HepG2 (cell line): ENCODE results near the gene ITGAE. TPM values are rescaled to one million over a fixed set of nuclear protein-coding genes. Genes with fewer than 3 reads are reported as not detected.
A peak's percentile ranks its signal among the peaks of the same experiment; 100 is the strongest.

Source experiments
- ATF7-NPFF ChIP-seq: sonication (generic); formaldehyde crosslinking; IDR thresholded peaks from 2 replicates; pipeline ENCODE4 v1.8.1; 2023; ENCODE audit warnings: mild to moderate bottlenecking, low read depth, missing genetic modification reagents, moderate library complexity
- CAMTA2 ChIP-seq: sonication (generic); formaldehyde crosslinking; IDR thresholded peaks from 2 replicates; pipeline ENCODE4 v1.4.0; 2020; ENCODE audit warnings: mild to moderate bottlenecking, missing genetic modification reagents, borderline replicate concordance
- CEBPZ ChIP-seq: IDR thresholded peaks from 2 replicates; pipeline ENCODE4 v1.6.1; 2012; ENCODE audit warnings: low read length, improper control_type of control experiment
- CENPT ChIP-seq: sonication (generic); formaldehyde crosslinking; IDR thresholded peaks from 2 replicates; pipeline ENCODE4 v1.8.0; 2022; ENCODE audit warnings: low read depth, mild to moderate bottlenecking, moderate library complexity, missing genetic modification reagents
- ETS1 ChIP-seq: sonication (generic); formaldehyde crosslinking; IDR thresholded peaks from 2 replicates; pipeline ENCODE4 v1.4.0; 2020; ENCODE audit warnings: missing genetic modification reagents
- IKZF4 ChIP-seq: sonication (generic); formaldehyde crosslinking; IDR thresholded peaks from 2 replicates; pipeline ENCODE4 v1.5.1; 2020; ENCODE audit warnings: borderline replicate concordance, mild to moderate bottlenecking, low read depth, missing genetic modification reagents; ENCODE audit errors: not compliant biosample characterization
- MED1 ChIP-seq: sonication (generic); formaldehyde crosslinking; IDR thresholded peaks from 2 replicates; pipeline ENCODE4 v1.4.0; 2020; ENCODE audit warnings: missing genetic modification reagents
- MTERF4 ChIP-seq: sonication (generic); formaldehyde crosslinking; IDR thresholded peaks from 2 replicates; pipeline ENCODE4 v1.8.0; 2023; ENCODE audit warnings: mild to moderate bottlenecking, missing genetic modification reagents
- NFATC3 ChIP-seq: sonication (generic); formaldehyde crosslinking; IDR thresholded peaks from 2 replicates; pipeline ENCODE4 v1.5.1; 2020; ENCODE audit warnings: mild to moderate bottlenecking, missing genetic modification reagents
- NKX3-1 ChIP-seq: sonication (generic); formaldehyde crosslinking; IDR thresholded peaks from 2 replicates; pipeline ENCODE4 v1.5.0; 2020; ENCODE audit warnings: missing genetic modification reagents
- SMAD1 ChIP-seq: sonication (generic); formaldehyde crosslinking; IDR thresholded peaks from 2 replicates; pipeline ENCODE4 v1.4.0; 2020; ENCODE audit warnings: missing genetic modification reagents, low read depth, mild to moderate bottlenecking, borderline replicate concordance
- SMC3 ChIP-seq: IDR thresholded peaks from 2 replicates; pipeline ENCODE4 v1.6.1; 2011; ENCODE audit warnings: low read length, improper control_type of control experiment
- ZBTB21 ChIP-seq: sonication (generic); formaldehyde crosslinking; IDR thresholded peaks from 2 replicates; pipeline ENCODE4 v1.4.0; 2020; ENCODE audit warnings: missing genetic modification reagents
- ZBTB7A ChIP-seq: sonication (generic); formaldehyde crosslinking; IDR thresholded peaks from 2 replicates; pipeline ENCODE4 v1.8.0; 2022; ENCODE audit warnings: mild to moderate bottlenecking, missing genetic modification reagents
- ZNF367 ChIP-seq: sonication (generic); formaldehyde crosslinking; IDR thresholded peaks from 2 replicates; pipeline ENCODE4 v1.4.0; 2020; ENCODE audit warnings: missing genetic modification reagents, borderline replicate concordance
- ZNF430 ChIP-seq: sonication (generic); formaldehyde crosslinking; IDR thresholded peaks from 2 replicates; pipeline ENCODE4 v1.9.0; 2021; ENCODE audit warnings: mild to moderate bottlenecking, missing genetic modification reagents
- ZNF503 ChIP-seq: sonication (generic); formaldehyde crosslinking; IDR thresholded peaks from 2 replicates; pipeline ENCODE4 v1.4.0; 2020; ENCODE audit warnings: missing genetic modification reagents
- ZNF547 ChIP-seq: sonication (generic); formaldehyde crosslinking; IDR thresholded peaks from 2 replicates; pipeline ENCODE4 v1.5.1; 2020; ENCODE audit warnings: mild to moderate bottlenecking, missing genetic modification reagents
- ZNF713 ChIP-seq: sonication (generic); formaldehyde crosslinking; IDR thresholded peaks from 2 replicates; pipeline ENCODE4 v1.4.0; 2020; ENCODE audit warnings: mild to moderate bottlenecking, missing genetic modification reagents
- ZNF781 ChIP-seq: sonication (generic); formaldehyde crosslinking; IDR thresholded peaks from 2 replicates; pipeline ENCODE4 v1.5.1; 2020; ENCODE audit warnings: borderline replicate concordance, mild to moderate bottlenecking, missing genetic modification reagents; ENCODE audit errors: not compliant biosample characterization
- ZNF790 ChIP-seq: sonication (generic); formaldehyde crosslinking; IDR thresholded peaks from 2 replicates; pipeline ENCODE4 v1.8.0; 2022; ENCODE audit warnings: missing genetic modification reagents, mild to moderate bottlenecking, borderline replicate concordance
- ZNF83 ChIP-seq: sonication (generic); formaldehyde crosslinking; IDR thresholded peaks from 2 replicates; pipeline ENCODE4 v1.4.0; 2020; ENCODE audit warnings: missing genetic modification reagents, mild to moderate bottlenecking, borderline replicate concordance
- polyA plus RNA-seq, 8 experiments: library from polyadenylated mRNA; depleted of rRNA in 3 of 8; stranded (reverse) in 7 of 8; unstranded in 1 of 8; fragments of >200 nt; fragmentation: Illumina TruSeq in 4 of 8; extraction: Trizol in 4 of 8; gene quantifications; 2 replicates each; pipeline versions ENCODE4 v1.2.1 to v1.2.3, GENCODE V29; 2011 to 2016; ENCODE audit warnings: low read depth in 4 of 8, missing spikeins in 1 of 8, mixed read lengths in 1 of 8; ENCODE audit not compliant: insufficient read depth in 1 of 8
- total RNA-seq, 5 experiments: library from RNA; depleted of rRNA; stranded (reverse); fragments of >200 nt; fragmentation: Illumina TruSeq; extraction: Trizol; gene quantifications; 2 replicates each; pipeline ENCODE4 v1.2.3, GENCODE V29; 2016; ENCODE audit warnings: low read depth in 1 of 5

ITGAE gene
- total and polyA plus RNA-seq, 2 of the 13 experiments (the other 11 are each of a cell fraction or from before 2014, with no cell fraction given) = 42.3 to 49.0 TPM

DNA sequence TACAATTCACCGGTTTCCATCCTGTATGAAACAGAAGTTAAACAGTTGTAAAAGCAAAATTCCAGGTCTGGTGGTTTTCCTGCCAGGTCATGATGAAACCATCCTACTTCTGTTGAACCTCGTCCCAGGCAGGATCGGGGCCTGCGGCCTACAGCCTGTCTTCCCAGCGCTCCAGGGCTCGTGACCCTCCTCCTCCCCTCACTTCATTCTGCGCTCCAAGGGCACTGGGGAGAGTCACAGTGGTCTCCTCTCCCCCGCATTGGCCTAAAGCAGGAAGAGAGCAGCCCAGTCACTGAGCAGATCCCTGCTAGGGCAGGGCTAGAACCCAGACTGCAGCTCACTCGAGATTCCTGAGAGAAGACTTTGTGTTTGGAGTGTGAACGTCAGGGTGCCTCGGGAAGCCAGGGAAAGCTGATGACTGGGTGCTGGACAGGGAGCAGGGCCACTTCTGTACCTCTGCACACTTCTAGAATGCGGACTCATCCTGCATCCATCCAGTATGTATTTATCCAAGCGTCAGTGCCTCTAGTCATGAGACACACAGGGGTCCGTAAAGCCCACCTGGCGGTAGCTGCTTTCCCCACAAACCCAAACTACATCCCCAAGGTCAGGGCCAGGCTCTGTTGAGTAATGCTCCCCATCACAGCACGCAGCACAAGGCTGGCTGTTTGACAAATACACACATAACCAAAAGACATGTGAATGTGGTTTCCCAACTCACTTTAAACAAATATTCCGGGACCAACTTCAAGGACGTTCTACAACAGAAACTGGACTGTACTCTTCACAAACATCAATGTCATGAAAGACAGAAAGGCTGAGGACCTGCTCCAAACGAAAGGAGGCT, 1.7 kb upstream of the ITGAE start (continued):
- TF ChIP-seq ZNF781 (CRISPR knock-in tag) = no peak
- no peak for TF ChIP-seq ETS1 (CRISPR knock-in tag)
- no peak for TF ChIP-seq ZNF367 (CRISPR knock-in tag)
- TF ChIP-seq ATF7-NPFF (CRISPR knock-in tag) = no peak
- no peak for TF ChIP-seq NFATC3 (CRISPR knock-in tag)
- TF ChIP-seq ZNF713 (CRISPR knock-in tag) = no peak
- no peak for TF ChIP-seq IKZF4 (CRISPR knock-in tag)
- peak; percentile 56; the same call in 1 of the 2 replicates for TF ChIP-seq ZBTB21 (CRISPR knock-in tag)
- peak; percentile 34; the same call in 1 of the 2 replicates for TF ChIP-seq ZNF547 (CRISPR knock-in tag)
- TF ChIP-seq ZNF790 = no peak
- TF ChIP-seq CAMTA2 = no peak
- peak; percentile 58 for TF ChIP-seq SMC3
- peak; percentile 98 for TF ChIP-seq MED1
- TF ChIP-seq ZBTB7A (CRISPR knock-in tag) = peak; percentile 99; the same call in 1 of the 2 replicates
- TF ChIP-seq ZNF503 (CRISPR knock-in tag) = peak; percentile 94
- 0 out of 2 replicates have a peak, but pooled peaks have one; percentile 28 for TF ChIP-seq MTERF4
- TF ChIP-seq NKX3-1 (CRISPR knock-in tag) = no peak; the same call in 1 of the 2 replicates
- no peak for TF ChIP-seq ZNF83
- no peak for TF ChIP-seq CENPT
- TF ChIP-seq CEBPZ = no peak
- peak; percentile 99 for TF ChIP-seq ZNF430
- peak; percentile 64; the same call in 1 of the 2 replicates for TF ChIP-seq SMAD1
